Measurements from ENCODE around the gene CAV1.

The CAV1 gene

GRCh38 chr7:116565981-116566380, 41.1 kb downstream of the CAV1 start:
- no peaks in the 10 kb centered on the region for H3K4me1 Mint-ChIP-seq (ENCODE audit: low read depth)
- H3K27ac Mint-ChIP-seq = no peak overlapping the region

GRCh38 chr7:116566666-116567065, 41.8 kb downstream of the CAV1 start:
- Mint-ChIP-seq H3K9me3 (no peaks in the 10 kb centered on the region), H3K27ac (no peak overlapping the region), H3K4me3 (no peak overlapping the region), H3K4me1 (ENCODE audit: low read depth) (no peaks in the 10 kb centered on the region), H3K36me3 (ENCODE audit: low read depth) (no peaks in the 10 kb centered on the region), H3K27me3 (ENCODE audit: low read depth) (peaks cover 21% of the 10 kb centered on the region)
- no peak for DNase-seq (ENCODE audit: low spot score)

More at GRCh38 chr7:116565981-116566380, 41.1 kb downstream of the CAV1 start:
- Mint-ChIP-seq H3K4me3 (no peak overlapping the region), H3K27me3 (ENCODE audit: low read depth) (peaks cover 23% of the 10 kb centered on the region), H3K9me3 (no peaks in the 10 kb centered on the region), H3K36me3 (ENCODE audit: low read depth) (no peaks in the 10 kb centered on the region)
- no peak for DNase-seq (ENCODE audit: low spot score)

- Mint-ChIP-seq H3K27me3 (ENCODE audit: low read depth) (peaks cover 28% of the 10 kb centered on the region), H3K27ac (no peak overlapping the region), H3K4me1 (ENCODE audit: low read depth) (no peaks in the 10 kb centered on the region), H3K36me3 (ENCODE audit: low read depth) (no peaks in the 10 kb centered on the region), H3K4me3 (no peak overlapping the region), H3K9me3 (no peaks in the 10 kb centered on the region)
- no peak for DNase-seq (ENCODE audit: low spot score)
Measured at GRCh38 chr7:116569737-116570136, 44.9 kb downstream of the CAV1 start.

- Mint-ChIP-seq H3K9me3 (no peaks in the 10 kb centered on the region), H3K4me3 (no peak overlapping the region), H3K27me3 (ENCODE audit: low read depth) (peaks cover 24% of the 10 kb centered on the region), H3K4me1 (ENCODE audit: low read depth) (no peaks in the 10 kb centered on the region), H3K36me3 (ENCODE audit: low read depth) (no peaks in the 10 kb centered on the region), H3K27ac (no peak overlapping the region)
- DNase-seq (ENCODE audit: low spot score) = no peak
Measured at GRCh38 chr7:116570306-116570705, 45.5 kb downstream of the CAV1 start.

GRCh38 chr7:116571037-116571436, 46.2 kb downstream of the CAV1 start:
- no peaks in the 10 kb centered on the region for H3K4me1 Mint-ChIP-seq (ENCODE audit: low read depth)
- H3K27me3 Mint-ChIP-seq (ENCODE audit: low read depth) = peaks cover 24% of the 10 kb centered on the region
- no peak overlapping the region for H3K27ac Mint-ChIP-seq
- H3K36me3 Mint-ChIP-seq (ENCODE audit: low read depth) = no peaks in the 10 kb centered on the region
- no peaks in the 10 kb centered on the region for H3K9me3 Mint-ChIP-seq
- no peak overlapping the region for H3K4me3 Mint-ChIP-seq
- no peak for DNase-seq (ENCODE audit: low spot score)

DNA sequence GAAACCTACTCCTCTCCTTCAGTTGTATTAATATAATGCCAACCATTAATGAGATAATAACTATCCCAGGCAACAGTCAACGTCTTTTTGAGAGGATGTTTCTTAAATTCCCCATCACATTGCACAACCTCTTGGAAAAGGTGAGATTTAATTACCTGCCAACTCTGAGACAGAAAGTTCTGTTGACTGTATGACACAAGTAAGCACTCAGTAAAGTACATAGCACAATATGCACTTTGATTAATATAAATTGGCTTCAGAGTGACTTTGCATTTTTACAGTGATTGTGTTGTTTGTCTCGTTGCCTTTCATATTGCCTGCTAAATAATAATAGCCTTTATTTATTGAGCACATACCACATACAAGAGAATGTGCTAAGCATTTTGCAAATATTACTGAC, 46.7 kb downstream of the CAV1 start:
- no peak overlapping the region for H3K27ac Mint-ChIP-seq
- no peak for DNase-seq (ENCODE audit: low spot score)
- H3K9me3 Mint-ChIP-seq = no peaks in the 10 kb centered on the region
- no peak overlapping the region for H3K4me3 Mint-ChIP-seq
- H3K27me3 Mint-ChIP-seq (ENCODE audit: low read depth) = peaks cover 24% of the 10 kb centered on the region
- H3K36me3 Mint-ChIP-seq (ENCODE audit: low read depth) = no peaks in the 10 kb centered on the region
- H3K4me1 Mint-ChIP-seq (ENCODE audit: low read depth) = no peaks in the 10 kb centered on the region

- Mint-ChIP-seq H3K4me1 (ENCODE audit: low read depth) (peaks cover under 1% of the 10 kb centered on the region), H3K4me3 (no peak overlapping the region), H3K27ac (no peak overlapping the region), H3K9me3 (no peaks in the 10 kb centered on the region), H3K36me3 (ENCODE audit: low read depth) (no peaks in the 10 kb centered on the region), H3K27me3 (ENCODE audit: low read depth) (peaks cover 24% of the 10 kb centered on the region)
- DNase-seq (ENCODE audit: low spot score) = no peak
Measured at GRCh38 chr7:116572036-116572435, 47.2 kb downstream of the CAV1 start.

GRCh38 chr7:116573541-116573940, 48.7 kb downstream of the CAV1 start:
- Mint-ChIP-seq H3K4me1 (ENCODE audit: low read depth) (peaks cover 8% of the 10 kb centered on the region), H3K27me3 (ENCODE audit: low read depth) (peaks cover 24% of the 10 kb centered on the region), H3K4me3 (no peak overlapping the region), H3K36me3 (ENCODE audit: low read depth) (no peaks in the 10 kb centered on the region), H3K9me3 (no peaks in the 10 kb centered on the region), H3K27ac (no peak overlapping the region)
- DNase-seq (ENCODE audit: low spot score) = no peak

- Mint-ChIP-seq H3K4me1 (ENCODE audit: low read depth) (peaks cover 8% of the 10 kb centered on the region), H3K36me3 (ENCODE audit: low read depth) (no peaks in the 10 kb centered on the region), H3K9me3 (no peaks in the 10 kb centered on the region), H3K27me3 (ENCODE audit: low read depth) (peaks cover 24% of the 10 kb centered on the region), H3K27ac (no peak overlapping the region), H3K4me3 (no peak overlapping the region)
- DNase-seq (ENCODE audit: low spot score) = no peak
Measured at GRCh38 chr7:116574025-116574822, 49.4 kb downstream of the CAV1 start.

DNA sequence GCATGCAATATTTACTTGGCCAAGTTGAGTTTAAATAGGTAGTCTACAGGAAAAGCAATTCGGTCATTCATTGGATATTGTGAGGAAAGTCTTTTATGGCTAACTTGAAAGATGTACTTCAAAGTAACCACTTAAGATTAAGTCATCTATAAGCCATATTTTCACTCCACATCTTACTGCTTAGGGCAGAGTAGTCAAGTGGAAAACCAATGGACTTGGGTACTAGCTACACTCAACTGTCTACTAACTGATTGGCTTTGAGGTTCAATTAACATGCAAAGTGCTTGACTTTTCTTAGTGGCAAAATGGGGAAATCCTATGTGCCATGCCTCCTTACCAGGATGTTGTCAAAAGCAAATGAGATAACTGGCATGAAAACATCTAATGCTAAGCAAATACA, 51.0 kb downstream of the CAV1 start:
- Mint-ChIP-seq H3K4me1 (ENCODE audit: low read depth) (peaks cover 8% of the 10 kb centered on the region), H3K4me3 (no peak overlapping the region), H3K36me3 (ENCODE audit: low read depth) (no peaks in the 10 kb centered on the region), H3K9me3 (no peaks in the 10 kb centered on the region), H3K27ac (no peak overlapping the region), H3K27me3 (ENCODE audit: low read depth) (peaks cover 11% of the 10 kb centered on the region)
- DNase-seq (ENCODE audit: low spot score) = no peak

- DNase-seq (ENCODE audit: low spot score) = peak; percentile 27
- Mint-ChIP-seq H3K27ac (no peak overlapping the region), H3K27me3 (ENCODE audit: low read depth) (peaks cover 11% of the 10 kb centered on the region), H3K4me1 (ENCODE audit: low read depth) (peaks cover 8% of the 10 kb centered on the region), H3K4me3 (no peak overlapping the region), H3K9me3 (no peaks in the 10 kb centered on the region), H3K36me3 (ENCODE audit: low read depth) (no peaks in the 10 kb centered on the region)
Measured at GRCh38 chr7:116576350-116577319, 51.8 kb downstream of the CAV1 start.

- peak; percentile 9 for DNase-seq (ENCODE audit: low spot score)
- Mint-ChIP-seq H3K4me1 (ENCODE audit: low read depth) (peaks cover 8% of the 10 kb centered on the region), H3K27me3 (ENCODE audit: low read depth) (peaks cover 8% of the 10 kb centered on the region), H3K9me3 (no peaks in the 10 kb centered on the region), H3K36me3 (ENCODE audit: low read depth) (no peaks in the 10 kb centered on the region), H3K4me3 (no peak overlapping the region), H3K27ac (no peak overlapping the region)
Measured at GRCh38 chr7:116577320-116577871, 52.6 kb downstream of the CAV1 start.

GRCh38 chr7:116578526-116578925, 53.7 kb downstream of the CAV1 start:
- Mint-ChIP-seq H3K27me3 (ENCODE audit: low read depth) (peaks cover 3% of the 10 kb centered on the region), H3K4me1 (ENCODE audit: low read depth) (peaks cover 13% of the 10 kb centered on the region), H3K27ac (no peak overlapping the region), H3K9me3 (no peaks in the 10 kb centered on the region), H3K4me3 (no peak overlapping the region), H3K36me3 (ENCODE audit: low read depth) (no peaks in the 10 kb centered on the region)
- no peak for DNase-seq (ENCODE audit: low spot score)

DNA sequence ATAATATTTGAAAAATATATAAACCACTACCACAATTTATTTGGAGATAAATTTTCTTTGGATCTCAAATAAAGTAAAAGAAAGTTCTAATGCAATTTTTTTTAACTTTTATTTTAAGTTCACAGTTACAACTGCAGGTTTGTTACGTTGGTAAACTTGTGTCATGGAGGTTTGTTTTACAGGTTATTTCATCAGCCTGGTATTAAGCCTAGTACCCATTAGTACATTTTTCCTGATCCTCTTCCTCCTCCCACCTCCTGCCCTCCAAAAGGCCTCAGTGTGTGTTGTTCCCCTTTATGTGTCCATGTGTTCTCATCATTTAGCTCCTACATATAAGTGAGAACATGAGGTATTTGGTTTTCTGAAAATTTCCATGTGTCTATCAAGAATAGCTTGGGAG, 54.5 kb downstream of the CAV1 start:
- Mint-ChIP-seq H3K9me3 (no peaks in the 10 kb centered on the region), H3K4me3 (no peak overlapping the region), H3K36me3 (ENCODE audit: low read depth) (no peaks in the 10 kb centered on the region), H3K27me3 (ENCODE audit: low read depth) (no peaks in the 10 kb centered on the region), H3K27ac (no peak overlapping the region), H3K4me1 (ENCODE audit: low read depth) (peaks cover 13% of the 10 kb centered on the region)
- no peak for DNase-seq (ENCODE audit: low spot score)
